ENCODE data around the gene HMGCS2.
A peak's percentile ranks its signal among the peaks of the same experiment; 100 is the strongest.

Gene HMGCS2

DNA sequence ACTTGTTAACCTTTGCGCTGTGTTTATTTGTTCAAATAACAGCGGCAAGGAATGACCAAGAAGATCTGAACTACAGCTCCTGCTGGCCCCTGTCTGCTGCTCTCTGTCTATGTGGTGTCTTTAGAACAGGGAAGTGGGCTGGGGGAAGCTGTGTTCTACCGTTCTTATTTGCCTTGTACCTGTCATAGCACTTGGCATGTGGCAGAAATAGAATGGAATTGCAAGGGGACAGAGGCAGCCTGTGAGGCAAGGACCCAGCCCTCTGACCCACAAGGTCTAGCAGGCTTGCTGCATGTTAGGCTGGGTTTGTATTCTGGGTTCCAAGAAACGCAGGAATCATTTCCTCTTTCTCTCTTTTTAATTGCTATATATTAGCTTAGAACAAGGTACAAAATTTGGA is 20.7 kb downstream of the HMGCS2 start:
- no peak for DNase-seq

DNA sequence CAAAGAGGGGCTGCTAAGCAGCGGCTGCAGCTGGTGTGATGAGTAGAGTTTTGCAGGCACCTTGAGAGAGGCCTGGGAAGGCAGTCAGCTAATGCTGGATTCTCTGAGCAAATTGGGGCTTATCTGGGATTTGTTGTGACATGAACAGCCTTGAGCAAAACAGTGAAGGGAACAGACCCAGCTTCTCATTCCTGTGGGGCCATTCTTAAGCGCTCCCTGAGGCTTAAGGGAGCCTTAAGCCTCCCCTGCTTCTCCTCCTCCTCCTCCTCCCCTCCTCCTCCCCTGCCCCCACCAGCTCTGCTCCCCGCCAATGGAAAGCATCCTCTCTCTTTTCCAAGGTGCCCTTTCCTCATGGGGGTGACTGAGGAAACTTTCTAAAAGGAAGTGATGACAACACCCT is 21.3 kb downstream of the HMGCS2 start:
- DNase-seq: no peak

DNA sequence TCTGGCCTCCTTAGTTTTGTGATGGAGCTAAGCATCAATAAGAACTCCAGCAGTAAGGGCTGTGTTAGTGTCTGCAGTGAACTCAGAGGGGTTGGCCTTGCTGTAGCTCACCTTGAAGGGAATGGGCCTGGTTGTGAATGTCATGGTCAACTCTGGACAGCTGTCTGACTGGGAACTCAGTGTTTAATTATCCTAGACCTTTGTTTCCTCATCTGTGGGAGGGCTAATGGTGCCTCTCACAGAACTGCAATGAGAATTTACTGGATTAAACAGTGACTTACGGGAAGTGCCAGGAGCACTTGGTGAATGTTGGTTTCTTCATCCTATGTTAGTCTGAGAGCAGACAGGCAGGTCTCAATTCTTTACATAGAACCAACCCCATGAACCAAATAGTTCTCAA is 23.7 kb downstream of the HMGCS2 start:
- no peak for DNase-seq

DNA sequence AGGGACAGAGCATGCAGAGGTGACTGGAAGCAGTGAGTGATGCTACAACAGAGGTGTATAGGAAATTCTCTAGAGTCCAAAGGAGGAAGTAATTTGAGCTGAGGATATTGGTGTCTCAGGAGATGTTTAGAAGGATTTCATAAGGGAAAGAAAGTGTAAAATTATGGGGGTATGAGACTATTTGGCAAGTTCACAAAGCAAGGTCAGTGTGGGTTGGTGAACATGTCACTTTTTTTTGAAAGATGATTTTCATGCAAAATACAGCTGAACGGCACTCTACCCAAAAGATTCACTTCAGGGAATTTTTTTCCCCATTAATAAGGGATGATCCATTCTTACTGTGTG is 24.1 kb downstream of the HMGCS2 start:
- DNase-seq: no peak

DNA sequence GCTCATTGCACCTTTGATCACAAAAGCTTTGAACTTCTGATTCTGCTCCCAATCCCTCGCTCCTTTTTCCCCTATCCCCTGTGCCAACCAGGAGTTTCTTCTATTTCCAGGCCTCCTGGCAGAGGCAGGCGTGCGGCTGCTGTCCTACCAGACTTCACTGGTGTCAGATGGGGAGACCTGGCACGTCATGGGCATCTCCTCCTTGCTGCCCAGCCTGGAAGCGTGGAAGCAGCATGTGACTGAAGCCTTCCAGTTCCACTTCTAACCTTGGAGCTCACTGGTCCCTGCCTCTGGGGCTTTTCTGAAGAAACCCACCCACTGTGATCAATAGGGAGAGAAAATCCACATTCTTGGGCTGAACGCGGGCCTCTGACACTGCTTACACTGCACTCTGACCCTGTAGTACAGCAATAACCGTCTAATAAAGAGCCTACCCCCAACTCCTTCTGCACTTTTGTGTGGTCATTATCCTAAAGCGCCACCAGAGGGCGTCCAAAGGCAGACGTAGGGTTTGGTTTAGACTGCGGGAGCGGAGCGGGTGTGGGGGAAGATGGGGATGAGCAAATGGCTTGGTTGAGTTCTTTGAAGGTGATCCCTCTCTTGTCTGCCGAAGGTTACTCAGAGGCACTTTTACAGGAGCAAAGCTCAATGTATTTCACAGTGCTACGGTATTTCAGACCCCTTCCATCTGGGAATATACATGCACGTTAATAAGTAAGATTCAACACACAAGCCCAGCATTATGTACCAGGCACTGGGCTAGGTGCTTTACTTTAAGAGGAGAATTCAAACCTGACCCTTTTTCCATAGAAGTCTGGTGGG is 24.7 kb downstream of the HMGCS2 start:
- peak; percentile 69 for DNase-seq

DNA sequence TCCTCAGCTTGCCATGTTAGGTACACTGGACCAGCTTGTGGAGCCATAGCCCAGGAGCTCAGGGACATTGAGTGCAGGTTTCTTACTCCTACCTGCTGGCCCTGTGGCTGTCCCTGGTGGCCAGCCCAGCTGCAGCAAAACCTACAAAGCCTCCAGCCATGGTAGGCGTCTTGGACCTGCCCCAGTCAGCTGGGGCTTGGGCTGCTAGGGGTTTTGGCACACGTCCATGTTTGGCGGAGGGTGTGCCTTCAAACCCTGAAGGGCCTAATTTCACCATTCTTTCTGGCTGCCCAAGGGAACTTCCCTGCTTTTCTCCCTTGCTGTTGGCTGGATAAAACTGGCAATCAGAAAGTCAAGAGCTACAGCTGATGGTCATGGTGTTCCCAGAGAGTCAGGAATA is 25.4 kb downstream of the HMGCS2 start:
- DNase-seq: no peak

DNA sequence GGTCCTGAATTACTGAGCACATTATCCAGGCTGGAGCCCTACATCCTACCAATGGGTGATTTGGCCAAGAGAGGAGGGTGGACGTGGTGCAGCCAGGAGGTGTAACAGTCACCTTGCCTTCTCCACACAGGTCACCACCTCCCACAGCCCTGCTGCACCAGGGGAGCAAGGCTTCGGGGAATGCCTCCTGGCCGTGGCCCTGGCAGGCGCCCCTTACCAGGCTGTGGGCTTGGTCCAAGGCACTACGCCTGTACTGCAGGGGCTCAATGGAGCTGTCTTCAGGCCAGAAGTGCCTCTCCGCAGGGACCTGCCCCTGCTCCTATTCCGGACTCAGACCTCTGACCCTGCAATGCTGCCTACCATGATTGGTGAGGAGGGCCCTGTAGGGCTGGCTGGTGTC is 26.0 kb downstream of the HMGCS2 start:
- no peak for DNase-seq

DNA sequence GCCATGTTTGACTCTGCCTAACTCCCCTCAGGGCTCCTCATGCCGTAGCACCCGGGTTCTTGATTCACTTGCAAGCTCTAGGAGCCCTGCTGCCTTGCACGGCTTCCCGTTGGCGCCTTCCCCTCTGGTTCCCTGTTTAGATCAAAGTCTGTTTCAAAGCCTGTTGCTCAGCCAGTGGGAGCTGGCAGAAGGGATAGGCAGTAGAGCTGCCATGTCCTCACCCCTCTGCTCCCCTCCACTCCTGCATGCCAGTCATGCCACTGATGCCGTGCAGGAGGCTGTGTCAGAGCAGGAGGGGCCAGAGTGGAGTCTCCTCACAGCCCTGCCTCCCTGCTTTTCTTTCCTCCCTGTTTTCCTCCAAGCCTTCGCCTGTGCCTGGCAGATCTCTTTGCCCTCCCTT is 26.5 kb downstream of the HMGCS2 start:
- DNase-seq: peak; percentile 53

DNA sequence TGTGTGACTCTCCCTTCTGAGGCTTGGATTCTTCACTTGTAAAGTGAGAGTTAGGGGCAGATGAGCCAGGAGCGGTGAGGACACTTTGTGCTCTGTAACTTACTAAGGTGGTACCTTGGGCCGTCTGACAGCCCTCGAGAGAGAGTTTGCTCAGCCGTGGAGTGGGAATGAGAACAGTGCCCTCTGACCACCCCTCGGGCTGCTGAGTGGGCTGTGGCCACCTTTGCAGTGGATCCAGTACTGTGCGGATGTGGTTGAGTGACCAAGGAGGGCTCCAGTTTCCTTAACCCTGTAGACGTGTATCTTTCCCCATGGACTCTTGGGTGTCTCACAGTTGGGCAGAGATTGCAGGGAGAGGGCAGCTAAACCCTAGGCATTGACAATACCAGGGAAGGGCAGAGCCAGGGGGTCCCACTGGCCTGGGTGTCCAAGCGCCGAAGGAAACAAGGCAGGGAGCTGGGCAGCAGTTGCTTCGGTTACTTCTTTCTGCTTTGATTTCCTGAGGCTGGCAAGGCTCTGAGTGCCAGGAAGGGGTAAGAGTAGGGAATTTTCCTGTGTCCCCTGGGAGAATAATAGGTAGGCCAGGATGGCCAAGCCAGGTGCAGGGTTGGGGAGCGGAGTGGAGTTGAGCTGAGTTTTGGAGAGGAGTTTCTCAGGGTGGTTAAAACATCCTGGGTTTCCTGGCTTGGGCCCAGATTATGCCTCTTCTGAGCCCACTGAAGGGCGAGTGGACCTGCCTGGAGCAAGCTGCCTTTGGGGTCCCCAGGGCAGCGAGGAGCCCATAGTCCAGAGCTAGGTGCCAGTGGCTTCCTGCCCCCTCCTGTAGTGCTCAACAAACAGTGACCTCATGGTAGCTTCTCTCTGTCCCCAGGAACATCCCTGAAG is 27.6 kb downstream of the HMGCS2 start:
- no peak for DNase-seq

DNA sequence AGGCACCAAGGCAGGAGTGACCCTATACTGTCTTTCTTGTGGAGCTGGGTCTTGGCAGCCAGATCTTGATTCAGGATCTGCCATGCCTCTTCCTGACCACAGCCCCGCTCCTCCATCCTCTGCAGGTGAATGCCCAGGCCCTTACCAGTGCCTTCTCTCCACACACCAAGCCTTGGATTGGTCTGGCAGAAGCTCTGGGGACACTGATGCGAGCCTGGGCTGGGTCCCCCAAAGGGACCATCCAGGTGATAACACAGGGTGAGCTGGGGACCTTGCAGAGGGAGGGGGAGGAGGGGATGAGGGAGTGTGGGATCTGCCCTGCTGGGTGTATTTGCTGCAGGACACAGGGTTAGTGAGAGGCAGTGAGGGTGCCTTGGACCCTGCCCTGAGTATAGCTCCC is 28.4 kb downstream of the HMGCS2 start:
- DNase-seq: no peak

DNA sequence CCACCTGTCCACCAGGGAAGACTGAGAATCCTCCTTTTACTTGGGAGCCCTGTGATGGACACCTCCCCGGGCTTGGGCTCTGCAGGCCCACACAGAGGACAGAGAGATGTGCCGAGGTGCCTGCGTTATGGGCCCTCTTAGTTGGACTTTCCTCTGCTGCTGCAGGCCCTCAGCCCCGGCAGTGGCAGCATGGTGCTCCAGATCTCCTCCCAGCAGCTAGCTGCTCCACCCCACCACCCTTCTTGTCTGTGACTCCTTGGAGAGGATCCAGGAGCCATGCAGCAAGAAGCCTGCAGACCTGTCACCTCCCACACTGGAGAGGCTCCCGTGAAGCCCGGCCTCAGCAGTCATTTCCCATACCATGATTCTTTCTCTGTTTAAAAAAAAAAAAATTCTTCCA is 29.6 kb downstream of the HMGCS2 start:
- DNase-seq: no peak

DNA sequence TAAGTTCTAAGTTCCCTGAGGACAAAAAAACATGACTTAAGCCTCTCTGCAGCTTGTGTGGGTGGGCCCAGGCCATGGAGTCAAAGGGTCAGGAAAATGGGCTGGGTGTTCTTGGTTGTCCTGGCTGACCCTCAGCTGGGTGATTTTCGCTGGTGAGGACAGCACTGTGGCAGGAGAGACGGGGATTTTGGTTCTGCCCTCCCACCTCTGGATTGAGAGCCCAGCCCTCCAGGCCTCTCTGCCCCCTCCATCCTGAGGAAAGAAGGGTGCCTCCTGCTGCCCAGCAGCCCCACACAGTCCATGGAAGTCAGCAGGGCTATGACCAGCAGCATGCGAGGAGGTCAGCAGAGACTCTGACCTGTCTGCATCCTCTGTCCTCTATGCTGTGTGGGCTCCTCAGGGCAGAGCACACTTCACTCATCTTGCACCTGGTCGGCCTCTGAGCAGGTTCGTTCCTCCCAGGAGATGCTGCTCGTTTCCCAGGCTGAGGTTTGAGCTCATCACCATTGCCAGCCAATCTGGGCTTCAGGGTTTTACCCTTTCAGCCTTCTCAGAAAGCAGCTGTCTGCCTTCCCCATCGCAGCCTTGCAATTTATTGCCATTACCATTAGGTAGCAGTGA is 30.5 kb downstream of the HMGCS2 start:
- DNase-seq: no peak

DNA sequence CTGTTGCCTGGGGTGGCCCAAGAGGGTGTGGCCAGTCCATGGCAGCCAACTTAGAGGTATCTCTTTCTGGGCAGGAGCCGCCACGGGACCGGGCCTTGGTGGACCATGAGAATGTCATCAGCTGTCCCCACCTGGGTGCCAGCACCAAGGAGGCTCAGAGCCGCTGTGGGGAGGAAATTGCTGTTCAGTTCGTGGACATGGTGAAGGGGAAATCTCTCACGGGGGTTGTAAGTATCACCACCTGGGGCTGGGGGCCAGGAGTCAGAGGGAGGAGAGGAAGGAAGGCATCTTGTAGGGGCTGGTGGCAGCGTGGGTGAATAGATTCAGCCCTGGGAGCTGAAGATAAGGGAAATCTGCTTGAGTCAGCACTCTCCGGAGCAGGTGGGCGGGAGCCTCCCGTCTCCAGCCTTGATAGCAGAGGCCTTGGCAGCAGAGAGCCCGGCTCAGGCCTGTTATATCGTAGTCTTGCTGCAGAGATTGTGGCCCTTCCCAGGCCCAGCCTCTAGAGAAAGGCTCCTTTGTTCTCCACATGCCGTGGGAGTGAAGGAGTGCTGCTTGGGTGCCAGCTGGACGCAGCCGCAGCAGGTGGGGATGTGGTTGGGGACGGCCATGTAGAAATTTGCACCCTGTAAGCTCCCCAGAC is 31.5 kb downstream of the HMGCS2 start:
- DNase-seq: no peak

DNA sequence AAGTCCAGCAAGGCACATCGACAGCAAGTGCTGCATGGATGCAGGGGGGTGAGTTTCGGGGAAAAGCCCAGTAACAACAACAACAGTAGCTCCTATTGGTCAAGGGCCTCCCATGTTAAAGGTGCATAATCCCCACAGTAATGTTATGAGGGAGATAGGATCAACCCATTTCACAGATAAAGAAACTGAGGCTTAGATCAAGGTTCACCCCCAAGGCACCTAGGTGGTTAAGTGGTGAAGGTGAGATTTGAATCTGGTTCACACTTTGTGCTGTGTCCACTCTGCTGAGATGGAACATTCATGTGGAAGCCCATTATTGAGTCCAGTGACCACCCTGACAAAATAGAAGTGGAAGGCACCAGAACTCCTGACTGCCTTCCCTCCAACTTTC is 32.1 kb downstream of the HMGCS2 start:
- no peak for DNase-seq

DNA sequence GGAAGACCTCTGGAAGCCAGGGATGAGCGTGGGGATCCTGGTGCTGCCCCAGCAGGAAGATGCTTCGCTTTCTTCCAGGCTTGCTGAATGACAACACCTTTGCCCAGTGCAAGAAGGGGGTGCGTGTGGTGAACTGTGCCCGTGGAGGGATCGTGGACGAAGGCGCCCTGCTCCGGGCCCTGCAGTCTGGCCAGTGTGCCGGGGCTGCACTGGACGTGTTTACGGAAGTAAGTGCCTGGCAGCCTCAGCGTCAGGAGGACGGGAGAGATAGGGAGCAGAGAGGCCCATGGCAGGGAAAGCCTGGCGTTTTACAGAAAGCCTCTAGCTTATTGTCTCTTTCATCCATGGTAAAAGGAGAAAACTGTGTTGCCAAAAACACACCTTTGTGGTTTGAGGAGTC is 33.5 kb downstream of the HMGCS2 start:
- DNase-seq: no peak

DNA sequence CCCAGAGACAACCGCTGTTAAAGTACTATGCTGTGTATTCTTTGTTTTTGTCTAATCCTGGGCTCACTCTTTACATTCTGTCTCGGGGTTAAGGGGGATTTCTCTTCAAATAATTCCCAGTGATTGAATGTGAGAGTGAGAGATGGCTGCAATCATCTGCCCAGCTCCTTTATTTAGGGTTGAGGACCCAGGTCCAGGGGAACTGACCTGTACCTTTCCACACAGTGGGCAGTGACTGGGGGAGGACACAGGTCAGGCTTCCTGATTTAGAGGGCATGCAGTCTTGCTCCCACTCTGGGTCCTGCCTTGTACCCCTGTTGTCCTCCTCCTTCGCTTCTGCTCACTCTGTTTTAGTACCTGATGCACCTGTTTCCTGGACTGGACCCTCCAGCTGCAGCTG is 35.0 kb downstream of the HMGCS2 start:
- no peak for DNase-seq

DNA sequence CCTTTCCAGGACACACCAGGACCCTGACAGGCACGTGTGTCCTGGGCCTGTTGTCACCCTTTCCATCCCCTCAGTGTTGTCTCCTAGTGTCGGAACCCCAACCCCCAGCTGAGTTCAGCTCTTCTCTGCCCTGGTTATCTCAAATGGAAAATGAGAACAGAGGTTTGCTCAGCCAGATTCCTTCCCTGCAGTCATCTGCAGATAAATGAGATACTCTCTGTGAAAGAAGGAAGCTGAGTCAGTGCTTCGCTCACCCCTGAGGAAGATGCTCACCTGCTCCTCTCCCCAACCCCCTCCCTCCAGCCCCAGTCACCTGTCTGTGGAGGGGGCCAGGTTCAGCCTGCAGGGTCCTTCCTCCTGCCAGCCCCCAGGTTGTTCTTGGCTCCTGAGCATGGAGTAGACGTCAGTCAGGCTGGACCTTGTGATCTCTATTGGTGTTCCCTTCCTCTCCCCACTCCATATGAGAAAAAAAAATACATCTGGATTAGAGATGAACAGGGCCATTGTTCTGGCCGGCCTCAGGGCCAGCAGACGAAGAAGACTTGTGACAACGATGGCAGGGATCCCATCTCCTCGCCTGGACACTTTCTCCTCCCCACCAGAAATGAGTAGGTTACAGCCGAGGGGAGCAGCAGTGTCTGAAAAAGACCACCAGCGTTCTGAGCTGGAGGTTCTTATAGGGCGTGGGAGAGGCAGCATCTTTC is 36.1 kb downstream of the HMGCS2 start:
- DNase-seq: no peak

DNA sequence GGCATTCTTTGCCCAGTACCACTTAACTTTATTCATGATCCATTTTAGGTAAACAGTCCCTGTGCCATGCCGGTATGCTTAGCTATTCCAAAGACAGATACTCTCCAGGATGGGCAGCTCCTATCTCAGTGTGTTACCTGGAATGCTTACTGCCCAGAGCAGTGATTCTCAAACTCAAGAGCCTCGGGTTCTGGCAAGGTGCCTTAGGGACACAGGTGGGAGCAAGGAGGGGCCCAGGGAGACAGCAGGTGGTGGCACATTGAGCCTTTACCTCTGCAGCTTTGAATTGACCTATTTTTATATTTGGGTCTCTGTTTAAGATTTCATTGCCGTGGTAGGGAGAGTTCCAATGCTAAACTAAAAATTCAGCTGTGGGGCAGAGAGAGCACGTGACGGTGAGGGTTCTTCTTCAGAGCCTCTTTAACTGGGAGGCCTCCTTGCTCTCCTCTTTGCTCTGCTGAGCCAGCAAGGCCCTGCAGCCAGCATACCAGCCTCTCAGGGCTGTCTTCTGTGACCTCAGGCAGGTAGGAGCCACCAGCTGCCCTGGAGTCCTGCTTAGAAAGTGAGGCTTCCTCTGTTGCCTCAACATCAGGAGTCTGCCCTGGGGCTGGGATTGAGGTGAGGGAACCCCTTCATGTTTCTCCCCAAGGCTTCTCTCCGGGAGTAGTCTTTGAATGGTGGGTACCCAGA is 36.8 kb downstream of the HMGCS2 start:
- no peak for DNase-seq

DNA sequence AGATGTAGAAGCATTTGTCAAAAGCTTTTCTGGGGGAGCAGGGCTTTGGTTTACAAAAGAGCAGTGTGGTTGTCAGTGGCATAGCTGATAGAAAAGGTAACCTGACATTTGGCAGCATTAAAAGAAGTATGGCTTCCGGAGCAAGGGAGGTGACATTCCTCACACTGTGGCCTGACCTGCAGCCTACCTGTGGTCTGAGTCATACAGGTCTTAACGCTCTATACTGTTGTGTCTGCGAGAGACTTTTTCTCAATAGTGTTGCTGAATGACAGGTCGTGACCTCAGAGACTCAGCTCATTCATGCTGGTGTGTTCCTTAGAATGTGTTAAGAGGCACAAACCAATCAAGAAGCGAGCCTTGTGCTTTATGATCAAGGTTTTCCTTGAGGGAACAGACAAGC is 37.6 kb downstream of the HMGCS2 start:
- DNase-seq: no peak

DNA sequence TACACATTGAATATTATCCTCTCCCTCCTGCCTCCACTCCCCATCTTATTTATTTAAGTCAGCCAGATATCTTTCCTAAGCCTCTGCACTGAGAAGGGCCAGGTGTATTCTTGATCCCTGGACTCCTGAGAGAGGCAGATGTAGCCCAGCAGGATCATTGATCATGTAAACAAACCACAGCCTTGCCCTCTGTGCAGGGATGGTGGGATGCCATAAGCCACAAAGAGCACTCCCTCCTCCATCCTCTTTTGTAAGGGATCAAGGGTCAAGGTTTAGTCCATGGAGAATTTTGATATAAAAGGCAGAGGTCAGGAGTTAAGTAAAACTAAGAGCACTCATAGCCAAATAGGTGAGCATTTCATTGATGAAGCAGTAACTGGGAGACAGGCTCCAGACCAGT is 39.7 kb downstream of the HMGCS2 start:
- DNase-seq: no peak

DNA sequence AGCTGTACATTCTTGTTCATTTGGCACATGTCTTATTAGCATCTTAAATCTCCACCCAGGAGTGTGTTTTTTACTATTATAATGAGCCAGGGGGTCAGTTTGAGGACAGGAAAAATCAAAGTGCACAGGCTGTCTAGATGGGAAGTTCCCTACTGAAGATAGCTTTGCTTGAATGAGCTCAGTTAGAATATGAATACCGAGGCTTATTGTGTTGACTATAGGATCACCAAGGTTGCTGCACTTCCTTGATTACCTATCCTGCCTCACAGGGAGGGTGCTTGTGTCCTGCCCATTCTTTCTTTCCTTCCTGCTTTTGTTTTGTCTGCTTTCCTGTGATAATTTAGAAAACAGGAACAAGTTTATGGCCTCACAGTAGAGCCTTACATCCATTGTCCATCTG is 40.7 kb downstream of the HMGCS2 start:
- no peak for DNase-seq

DNA sequence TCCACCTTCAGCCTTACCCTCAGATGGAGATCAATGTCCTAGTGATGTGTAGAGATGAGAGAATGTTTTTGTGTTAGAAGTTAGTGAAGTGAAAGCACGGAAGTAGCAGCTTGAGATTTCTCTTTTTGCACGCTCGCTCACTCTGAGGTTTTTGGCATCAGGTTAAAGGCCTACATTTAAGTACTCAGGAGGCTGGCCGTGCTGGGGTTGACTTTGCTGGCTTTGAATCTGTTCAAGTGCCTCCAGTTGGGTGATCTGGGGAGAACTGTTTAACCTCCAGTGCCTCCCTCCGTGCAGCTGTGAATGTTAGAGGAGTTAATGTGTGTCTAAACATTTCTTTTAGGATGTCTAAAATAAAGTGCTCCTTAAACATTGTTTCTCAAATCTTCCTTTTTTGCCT is 43.1 kb downstream of the HMGCS2 start:
- no peak for DNase-seq

Data from EL (cell line).